HepG2 (cell line): ENCODE data around the gene FNDC3B.

Experiments
- ATF1 ChIP-seq: IDR thresholded peaks from 2 replicates; pipeline ENCODE4 v1.6.1; 2016; ENCODE audit warnings: mild to moderate bottlenecking, control low read depth
- ATF2 ChIP-seq: sonication (generic); formaldehyde crosslinking; IDR thresholded peaks from 2 replicates; pipeline ENCODE4 v1.4.0; 2020; ENCODE audit warnings: missing genetic modification reagents
- EHMT2 ChIP-seq: fragments of 200-600 bp; sonication (generic); IDR thresholded peaks from 2 replicates; pipeline ENCODE4 v1.7.0; 2017; ENCODE audit warnings: antibody characterized with exemption, low read depth, low read length, borderline replicate concordance
- KLF9 ChIP-seq: IDR thresholded peaks from 2 replicates; pipeline ENCODE4 v1.6.1; 2016; ENCODE audit warnings: low read depth
- MAFG ChIP-seq: sonication (generic); formaldehyde crosslinking; IDR thresholded peaks from 2 replicates; pipeline ENCODE4 v1.5.1; 2020; ENCODE audit warnings: mild to moderate bottlenecking, missing genetic modification reagents
- MAX ChIP-seq: IDR thresholded peaks from 2 replicates; pipeline ENCODE4 v1.6.1; 2012; ENCODE audit warnings: inconsistent platforms
- MXI1 ChIP-seq: IDR thresholded peaks from 3 replicates; pipeline ENCODE4 v1.6.1; 2012; ENCODE audit warnings: low read depth, low read length, inconsistent platforms, borderline replicate concordance
- NFE2L1 ChIP-seq: sonication (generic); formaldehyde crosslinking; IDR thresholded peaks from 2 replicates; pipeline ENCODE4 v1.4.0; 2020; ENCODE audit warnings: missing genetic modification reagents, mild to moderate bottlenecking, borderline replicate concordance
- POLR2A ChIP-seq, 2 experiments: IDR thresholded peaks; 2 replicates each; pipeline ENCODE4 v1.6.1; 2011; ENCODE audit warnings: low read depth in 2 of 2, low read length in 2 of 2, mild to moderate bottlenecking in 1 of 2, moderate library complexity in 1 of 2; ENCODE audit not compliant: insufficient read depth in 1 of 2
- ZNF639 ChIP-seq: conservative IDR thresholded peaks from 2 replicates; pipeline ENCODE4 v1.6.1; 2018; ENCODE audit warnings: missing genetic modification reagents
- ZNF850 ChIP-seq: sonication (generic); formaldehyde crosslinking; conservative IDR thresholded peaks from 2 replicates; pipeline ENCODE4 v1.9.0; 2021; ENCODE audit warnings: mild to moderate bottlenecking, missing genetic modification reagents

GRCh38 chr3:172261054-172261453 lies 221.7 kb downstream of the FNDC3B start:
- TF ChIP-seq KLF9 (CRISPR knock-in tag): no peak
- no peak for TF ChIP-seq ATF1 (CRISPR knock-in tag)
- TF ChIP-seq ZNF850 (CRISPR knock-in tag): no peak
- no peak for TF ChIP-seq MXI1
- no peak for TF ChIP-seq MAX
- TF ChIP-seq POLR2A (IDR thresholded peaks at IDR 0.05; ENCODE audit: insufficient read depth in 1 of 2, low read depth in 2 of 2, low read length in 2 of 2): 0 out of 4 replicates have a peak, but pooled peaks of 1 of the 2 experiments have one; percentile 8
- no peak for TF ChIP-seq NFE2L1 (CRISPR knock-in tag)
- TF ChIP-seq MAFG (CRISPR knock-in tag): no peak
- no peak for TF ChIP-seq ZNF639 (CRISPR knock-in tag)
- TF ChIP-seq EHMT2: no peak
- no peak for TF ChIP-seq ATF2 (CRISPR knock-in tag)
